Measurements from ENCODE around the gene UBXN10.

UBXN10 gene

GRCh38 chr1:20184997-20185833 lies 681 bp upstream of the UBXN10 start:
- no peaks in the 10 kb centered on the region for H3K9me3 Mint-ChIP-seq (ENCODE audit: low read depth)
- H3K4me1 Mint-ChIP-seq (ENCODE audit: low read depth) = peaks cover 46% of the 10 kb centered on the region
- no peaks in the 10 kb centered on the region for H3K36me3 Mint-ChIP-seq
- H3K27me3 Mint-ChIP-seq = peaks cover 3% of the 10 kb centered on the region
- peak overlapping the region; percentile 76 for H3K4me3 Mint-ChIP-seq
- peak overlapping the region; percentile 66 for H3K27ac Mint-ChIP-seq

GRCh38 chr1:20187103-20187812 lies 1.4 kb downstream of the UBXN10 start:
- Mint-ChIP-seq H3K36me3 (no peaks in the 10 kb centered on the region), H3K27me3 (peaks cover 3% of the 10 kb centered on the region), H3K9me3 (ENCODE audit: low read depth) (no peaks in the 10 kb centered on the region), H3K4me3 (peak overlapping the region; percentile 74), H3K4me1 (ENCODE audit: low read depth) (peaks cover 46% of the 10 kb centered on the region), H3K27ac (peak overlapping the region; percentile 72)

GRCh38 chr1:20187813-20188454 lies 2.0 kb downstream of the UBXN10 start:
- Mint-ChIP-seq H3K36me3 (no peaks in the 10 kb centered on the region), H3K4me1 (ENCODE audit: low read depth) (peaks cover 46% of the 10 kb centered on the region), H3K27ac (no peak overlapping the region), H3K27me3 (peaks cover 3% of the 10 kb centered on the region), H3K9me3 (ENCODE audit: low read depth) (no peaks in the 10 kb centered on the region), H3K4me3 (peak overlapping the region; percentile 74)

- H3K4me3 Mint-ChIP-seq = no peak overlapping the region
- no peak overlapping the region for H3K27ac Mint-ChIP-seq
- H3K27me3 Mint-ChIP-seq = peaks cover 3% of the 10 kb centered on the region
- H3K9me3 Mint-ChIP-seq (ENCODE audit: low read depth) = no peaks in the 10 kb centered on the region
- no peaks in the 10 kb centered on the region for H3K36me3 Mint-ChIP-seq
- peaks cover 46% of the 10 kb centered on the region for H3K4me1 Mint-ChIP-seq (ENCODE audit: low read depth)
Observed at GRCh38 chr1:20188455-20188817, 2.5 kb downstream of the UBXN10 start.

GRCh38 chr1:20189664-20190063 lies 3.8 kb downstream of the UBXN10 start:
- peaks cover 36% of the 10 kb centered on the region for H3K4me1 Mint-ChIP-seq (ENCODE audit: low read depth)
- no peak overlapping the region for H3K27ac Mint-ChIP-seq
- H3K9me3 Mint-ChIP-seq (ENCODE audit: low read depth) = no peaks in the 10 kb centered on the region
- H3K36me3 Mint-ChIP-seq = no peaks in the 10 kb centered on the region
- H3K27me3 Mint-ChIP-seq = peaks cover 3% of the 10 kb centered on the region
- no peak overlapping the region for H3K4me3 Mint-ChIP-seq

GRCh38 chr1:20190256-20191160 lies 4.6 kb downstream of the UBXN10 start:
- no peak overlapping the region for H3K27ac Mint-ChIP-seq

GRCh38 chr1:20191266-20191825 lies 5.5 kb downstream of the UBXN10 start:
- Mint-ChIP-seq H3K4me1 (ENCODE audit: low read depth) (peaks cover 27% of the 10 kb centered on the region), H3K27me3 (peaks cover 7% of the 10 kb centered on the region), H3K27ac (no peak overlapping the region), H3K4me3 (no peak overlapping the region), H3K36me3 (no peaks in the 10 kb centered on the region), H3K9me3 (ENCODE audit: low read depth) (no peaks in the 10 kb centered on the region)

More at GRCh38 chr1:20190256-20191160, 4.6 kb downstream of the UBXN10 start:
- Mint-ChIP-seq H3K27me3 (peaks cover 7% of the 10 kb centered on the region), H3K4me3 (no peak overlapping the region), H3K36me3 (no peaks in the 10 kb centered on the region), H3K4me1 (ENCODE audit: low read depth) (peaks cover 30% of the 10 kb centered on the region), H3K9me3 (ENCODE audit: low read depth) (no peaks in the 10 kb centered on the region)

GRCh38 chr1:20192364-20192763 lies 6.5 kb downstream of the UBXN10 start:
- no peaks in the 10 kb centered on the region for H3K36me3 Mint-ChIP-seq
- H3K4me3 Mint-ChIP-seq = no peak overlapping the region
- peaks cover 7% of the 10 kb centered on the region for H3K27me3 Mint-ChIP-seq
- peaks cover 17% of the 10 kb centered on the region for H3K4me1 Mint-ChIP-seq (ENCODE audit: low read depth)
- no peaks in the 10 kb centered on the region for H3K9me3 Mint-ChIP-seq (ENCODE audit: low read depth)
- no peak overlapping the region for H3K27ac Mint-ChIP-seq

GRCh38 chr1:20192871-20193411 lies 7.0 kb downstream of the UBXN10 start:
- Mint-ChIP-seq H3K27ac (no peak overlapping the region), H3K4me3 (no peak overlapping the region), H3K36me3 (no peaks in the 10 kb centered on the region), H3K4me1 (ENCODE audit: low read depth) (peaks cover 11% of the 10 kb centered on the region), H3K9me3 (ENCODE audit: low read depth) (no peaks in the 10 kb centered on the region), H3K27me3 (peaks cover 7% of the 10 kb centered on the region)

- peaks cover 6% of the 10 kb centered on the region for H3K27me3 Mint-ChIP-seq
Observed at GRCh38 chr1:20194224-20194623, 8.3 kb downstream of the UBXN10 start.

GRCh38 chr1:20194757-20195461 lies 9.0 kb downstream of the UBXN10 start:
- peaks cover 3% of the 10 kb centered on the region for H3K4me1 Mint-ChIP-seq (ENCODE audit: low read depth)
- no peak overlapping the region for H3K27ac Mint-ChIP-seq
- H3K27me3 Mint-ChIP-seq = peaks cover 9% of the 10 kb centered on the region
- no peak overlapping the region for H3K4me3 Mint-ChIP-seq
- H3K9me3 Mint-ChIP-seq (ENCODE audit: low read depth) = no peaks in the 10 kb centered on the region
- no peaks in the 10 kb centered on the region for H3K36me3 Mint-ChIP-seq

More at GRCh38 chr1:20194224-20194623, 8.3 kb downstream of the UBXN10 start:
- Mint-ChIP-seq H3K36me3 (no peaks in the 10 kb centered on the region), H3K4me3 (no peak overlapping the region), H3K9me3 (ENCODE audit: low read depth) (no peaks in the 10 kb centered on the region), H3K27ac (no peak overlapping the region), H3K4me1 (ENCODE audit: low read depth) (peaks cover 3% of the 10 kb centered on the region)

GRCh38 chr1:20195462-20195780 lies 9.5 kb downstream of the UBXN10 start:
- H3K4me3 Mint-ChIP-seq = no peak overlapping the region
- H3K27me3 Mint-ChIP-seq = peaks cover 10% of the 10 kb centered on the region
- H3K9me3 Mint-ChIP-seq (ENCODE audit: low read depth) = no peaks in the 10 kb centered on the region
- H3K4me1 Mint-ChIP-seq (ENCODE audit: low read depth) = peaks cover 3% of the 10 kb centered on the region
- no peak overlapping the region for H3K27ac Mint-ChIP-seq
- H3K36me3 Mint-ChIP-seq = no peaks in the 10 kb centered on the region

- Mint-ChIP-seq H3K36me3 (no peaks in the 10 kb centered on the region), H3K4me3 (no peak overlapping the region), H3K27me3 (peaks cover 14% of the 10 kb centered on the region), H3K9me3 (ENCODE audit: low read depth) (no peaks in the 10 kb centered on the region), H3K27ac (no peak overlapping the region), H3K4me1 (ENCODE audit: low read depth) (peaks cover 3% of the 10 kb centered on the region)
Observed at GRCh38 chr1:20197329-20197791, 11.5 kb downstream of the UBXN10 start.
